K562 (cell line): Measurements from ENCODE around the gene ACCSL.

ENCODE experiments used
- CBX2 ChIP-seq: fragments of 200-600 bp; sonication (generic); IDR thresholded peaks from one replicate; pipeline ENCODE4 v1.6.1; 2012; ENCODE audit warnings: mild to moderate bottlenecking, low read length, inconsistent platforms; ENCODE audit not compliant: insufficient read depth, poor library complexity, severe bottlenecking
- HCFC1 ChIP-seq: IDR thresholded peaks from 2 replicates; pipeline ENCODE4 v1.6.1; 2012; ENCODE audit warnings: low read depth, low read length, improper control_type of control experiment
- TF ChIP-seq, protein P1 (sequence below), 3 experiments: IDR thresholded peaks in 2 of 3; conservative IDR thresholded peaks in 1 of 3; 2 replicates each; pipeline ENCODE4 v1.5.1; 2011 to 2012; ENCODE audit warnings: low read length in 3 of 3, mild to moderate bottlenecking in 3 of 3, control low read depth in 2 of 3, improper control_type of control experiment in 1 of 3, inconsistent platforms in 1 of 3, low read depth in 1 of 3, mixed read lengths in 1 of 3, moderate library complexity in 1 of 3; ENCODE audit not compliant: insufficient read depth in 2 of 3

DNA sequence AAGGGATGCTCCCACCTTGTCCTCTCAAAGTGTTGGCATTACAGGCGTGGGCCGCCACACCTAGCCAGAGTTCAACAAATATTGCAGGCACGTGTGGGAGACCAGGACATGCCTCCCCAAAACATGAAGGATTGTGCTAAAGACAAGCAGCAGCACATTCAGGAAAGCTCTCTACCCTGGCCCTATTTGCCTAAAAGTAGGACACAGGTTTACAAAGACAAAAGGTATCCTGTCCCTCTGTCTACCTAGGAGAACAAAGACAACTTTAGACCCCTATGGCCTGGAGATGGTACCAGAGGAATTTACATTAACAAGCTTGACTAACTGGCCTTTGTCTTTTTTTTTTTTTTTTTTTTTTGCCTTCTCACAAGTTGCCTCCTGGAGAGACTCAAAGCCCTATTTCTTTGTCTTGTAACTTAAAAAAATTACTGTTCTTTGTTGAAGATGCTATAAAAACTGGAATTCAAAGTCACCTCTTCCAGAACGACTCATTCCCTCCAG, 17.4 kb downstream of the ACCSL start:
- TF ChIP-seq HCFC1 (no peak), CBX2 (no peak)
- TF ChIP-seq, protein P1, sequence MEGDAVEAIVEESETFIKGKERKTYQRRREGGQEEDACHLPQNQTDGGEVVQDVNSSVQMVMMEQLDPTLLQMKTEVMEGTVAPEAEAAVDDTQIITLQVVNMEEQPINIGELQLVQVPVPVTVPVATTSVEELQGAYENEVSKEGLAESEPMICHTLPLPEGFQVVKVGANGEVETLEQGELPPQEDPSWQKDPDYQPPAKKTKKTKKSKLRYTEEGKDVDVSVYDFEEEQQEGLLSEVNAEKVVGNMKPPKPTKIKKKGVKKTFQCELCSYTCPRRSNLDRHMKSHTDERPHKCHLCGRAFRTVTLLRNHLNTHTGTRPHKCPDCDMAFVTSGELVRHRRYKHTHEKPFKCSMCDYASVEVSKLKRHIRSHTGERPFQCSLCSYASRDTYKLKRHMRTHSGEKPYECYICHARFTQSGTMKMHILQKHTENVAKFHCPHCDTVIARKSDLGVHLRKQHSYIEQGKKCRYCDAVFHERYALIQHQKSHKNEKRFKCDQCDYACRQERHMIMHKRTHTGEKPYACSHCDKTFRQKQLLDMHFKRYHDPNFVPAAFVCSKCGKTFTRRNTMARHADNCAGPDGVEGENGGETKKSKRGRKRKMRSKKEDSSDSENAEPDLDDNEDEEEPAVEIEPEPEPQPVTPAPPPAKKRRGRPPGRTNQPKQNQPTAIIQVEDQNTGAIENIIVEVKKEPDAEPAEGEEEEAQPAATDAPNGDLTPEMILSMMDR (IDR thresholded peaks at IDR 0.05 in 2 of 3, conservative IDR thresholded peaks at IDR 0.05 in 1 of 3; ENCODE audit: insufficient read depth in 2 of 3, low read depth in 1 of 3, low read length in 3 of 3) = no peak
